IPS-18c (cell line): ENCODE results near the gene VIT.

Experiments used
- H3K4me3 ChIP-seq: 2 replicates; pipeline ENCODE4 v1.7.0; 2013; ENCODE audit warnings: low read depth, mild to moderate bottlenecking, low read length, moderate library complexity; ENCODE audit not compliant: insufficient read depth
- H3K9me3 ChIP-seq: one replicate; pipeline ENCODE4 v1.6.1; 2013; ENCODE audit warnings: mild to moderate bottlenecking, low read length, moderate library complexity; ENCODE audit not compliant: control insufficient read depth, insufficient read depth

VIT gene

DNA sequence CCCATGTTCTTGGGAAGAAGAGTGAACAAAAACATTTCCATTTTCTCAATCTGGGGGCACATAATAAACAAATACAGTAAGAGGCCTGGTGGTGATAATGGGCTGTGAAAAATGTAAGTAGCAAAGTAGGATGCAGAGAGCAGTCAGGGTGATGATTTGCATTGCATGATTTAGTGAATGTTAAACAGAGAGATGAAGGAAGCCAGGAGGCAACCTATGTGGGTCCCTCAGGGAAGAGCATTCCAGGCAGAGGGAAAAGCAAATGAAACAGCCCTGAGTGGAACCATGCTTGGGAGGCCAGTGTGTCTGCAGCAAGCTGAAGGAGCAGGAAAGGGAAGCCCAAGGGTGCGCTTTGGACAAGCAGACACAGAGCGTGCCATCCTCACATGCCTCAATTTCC is 5.4 kb downstream of the VIT start:
- Histone ChIP-seq H3K9me3 (no peaks in the 10 kb centered on the region), H3K4me3 (no peak overlapping the region)

DNA sequence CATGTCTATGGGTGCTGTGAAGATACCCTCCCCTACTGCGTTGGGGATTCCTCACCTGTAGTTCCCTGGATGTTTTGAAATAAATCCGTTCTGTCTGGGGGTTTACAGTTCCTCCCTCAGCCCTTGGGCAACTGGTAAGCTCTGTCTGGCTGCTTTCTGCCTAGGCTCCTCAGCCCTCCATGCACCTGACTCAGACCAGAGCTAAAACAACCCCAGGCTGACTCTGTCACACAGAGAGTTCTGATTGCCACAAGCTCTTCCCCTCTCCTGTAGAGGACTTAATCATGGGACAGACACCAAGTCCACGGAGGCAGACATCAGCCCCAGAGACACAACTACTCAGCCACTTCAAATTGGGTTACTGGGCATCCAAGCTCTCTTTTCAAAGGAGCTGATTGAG is 6.3 kb downstream of the VIT start:
- Histone ChIP-seq H3K9me3 (no peaks in the 10 kb centered on the region), H3K4me3 (no peak overlapping the region)

DNA sequence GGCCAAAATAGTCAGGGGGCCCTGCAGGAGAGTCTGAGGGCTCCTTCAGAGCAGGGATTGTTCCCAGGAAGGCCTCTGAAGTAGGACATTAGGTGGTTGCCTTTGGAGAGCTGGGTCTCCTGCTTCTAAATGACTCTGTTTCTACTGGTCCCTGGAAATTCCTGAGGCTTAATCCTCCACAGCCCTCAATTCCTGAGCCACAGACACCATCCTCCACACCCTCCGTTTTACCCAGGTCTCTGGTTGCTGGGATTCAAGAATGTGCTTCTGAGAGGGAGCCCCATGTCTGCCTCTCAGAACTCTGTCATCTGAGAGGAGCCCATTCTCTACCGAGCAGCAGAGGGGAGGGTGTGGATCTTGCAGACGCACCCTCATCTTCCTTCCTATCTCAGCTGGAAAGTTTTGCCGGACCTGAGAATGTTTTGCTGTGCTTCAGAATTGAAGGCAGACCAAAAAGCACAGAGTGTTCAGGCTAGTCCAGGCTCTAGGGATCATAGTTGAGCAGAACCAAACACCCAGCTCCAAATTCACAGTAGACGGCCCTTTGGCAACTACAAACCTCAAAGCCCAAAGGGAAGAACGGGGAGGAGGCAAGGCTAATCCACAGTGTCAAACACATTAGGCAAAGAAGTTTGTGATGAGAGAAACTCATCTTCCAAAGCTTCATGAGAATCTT is 8.1 kb downstream of the VIT start:
- Histone ChIP-seq H3K4me3 (no peak overlapping the region), H3K9me3 (peaks cover 2% of the 10 kb centered on the region)

DNA sequence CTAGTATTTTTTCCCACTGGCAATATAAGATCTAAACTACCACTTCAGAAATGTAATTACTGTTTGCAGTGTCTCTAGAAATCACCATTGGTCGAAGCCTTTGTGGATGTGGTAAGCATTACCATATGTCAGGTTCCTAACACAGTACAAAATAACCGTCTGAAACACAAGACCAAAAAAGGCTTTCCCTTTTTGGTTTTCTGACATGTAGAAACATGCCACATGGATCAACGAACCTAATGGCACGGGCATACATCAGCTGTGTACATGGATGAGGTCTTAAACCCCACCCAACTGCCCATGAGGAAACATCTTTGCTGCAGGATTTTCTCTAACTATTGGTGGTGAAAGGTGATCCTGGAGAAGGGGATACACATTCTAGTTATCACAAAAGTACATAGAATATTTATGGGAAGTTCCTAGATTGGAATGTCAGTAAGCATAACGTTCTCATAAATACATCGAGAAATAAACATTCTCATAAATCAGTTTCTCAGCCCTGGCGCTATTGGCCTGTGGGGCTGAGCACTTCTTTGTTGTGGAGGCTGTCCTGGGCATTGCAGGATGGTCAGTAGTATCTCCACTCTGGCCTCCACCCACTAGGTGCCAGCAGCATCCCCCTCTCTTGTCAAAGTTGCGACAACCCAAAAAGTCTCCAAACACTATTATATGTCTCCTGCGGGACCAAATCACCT is 9.0 kb downstream of the VIT start:
- H3K9me3 ChIP-seq, result peaks cover 2% of the 10 kb centered on the region
- H3K4me3 ChIP-seq, result no peak overlapping the region

DNA sequence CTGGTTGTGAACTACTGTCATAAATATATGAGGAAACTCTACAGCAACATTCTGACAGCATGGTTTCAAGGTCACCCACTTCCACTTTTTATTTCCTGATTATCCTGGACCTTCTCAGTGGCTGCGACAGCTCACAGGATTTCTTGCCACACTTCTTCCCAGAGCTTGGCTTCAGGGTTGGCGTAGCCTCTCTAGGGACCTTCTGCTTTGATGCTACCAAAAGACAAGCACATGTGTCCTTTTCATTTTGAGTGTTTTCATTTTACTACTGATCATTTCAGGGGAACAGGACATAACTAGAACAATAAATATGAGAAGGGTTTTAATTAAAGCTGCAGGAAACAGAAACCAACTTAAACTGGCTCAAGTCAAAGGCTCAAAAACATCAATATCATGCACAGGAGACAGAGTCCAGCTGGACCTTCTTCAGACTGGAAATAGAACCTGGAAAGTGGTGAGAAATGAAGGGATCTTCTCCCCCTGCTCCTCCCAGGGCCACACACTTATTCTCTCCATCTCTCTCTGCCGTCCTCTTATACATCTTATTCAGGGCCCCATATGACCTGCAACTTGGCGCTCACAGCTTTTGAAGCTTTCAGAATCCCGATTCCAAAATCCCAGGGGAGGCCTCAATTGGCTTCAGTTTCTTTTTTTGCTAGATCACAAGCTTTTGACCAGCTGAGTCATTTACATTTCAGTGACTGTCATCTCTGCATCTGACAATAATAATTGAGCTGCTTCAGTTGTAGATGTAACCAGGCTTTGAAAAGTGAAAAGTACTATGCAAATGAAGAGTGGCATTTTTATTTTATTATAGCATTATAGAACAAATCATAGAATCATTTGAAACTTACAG is 9.7 kb downstream of the VIT start:
- peaks cover 2% of the 10 kb centered on the region for H3K9me3 ChIP-seq
- H3K4me3 ChIP-seq, result no peak overlapping the region

DNA sequence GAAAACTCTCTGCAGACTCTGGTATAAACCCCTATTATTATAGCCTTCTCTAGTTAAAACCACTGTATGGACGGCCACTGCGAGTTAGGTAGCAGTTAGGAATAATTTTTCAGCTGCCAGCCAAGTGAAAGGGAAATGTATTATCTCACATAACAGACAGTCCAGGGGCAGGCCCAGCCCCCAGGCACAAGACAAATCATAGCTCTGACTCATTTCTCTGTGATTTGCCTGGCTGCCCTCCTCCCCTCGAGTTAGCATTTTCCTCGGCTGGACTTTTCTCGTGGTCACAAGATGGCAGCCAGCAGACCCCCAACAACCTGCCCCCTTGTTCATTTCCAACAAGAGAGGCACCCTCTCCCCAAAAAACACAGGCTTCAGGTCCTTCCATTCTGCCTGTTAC is 10.5 kb downstream of the VIT start:
- Histone ChIP-seq H3K4me3 (no peak overlapping the region), H3K9me3 (peaks cover 2% of the 10 kb centered on the region)

DNA sequence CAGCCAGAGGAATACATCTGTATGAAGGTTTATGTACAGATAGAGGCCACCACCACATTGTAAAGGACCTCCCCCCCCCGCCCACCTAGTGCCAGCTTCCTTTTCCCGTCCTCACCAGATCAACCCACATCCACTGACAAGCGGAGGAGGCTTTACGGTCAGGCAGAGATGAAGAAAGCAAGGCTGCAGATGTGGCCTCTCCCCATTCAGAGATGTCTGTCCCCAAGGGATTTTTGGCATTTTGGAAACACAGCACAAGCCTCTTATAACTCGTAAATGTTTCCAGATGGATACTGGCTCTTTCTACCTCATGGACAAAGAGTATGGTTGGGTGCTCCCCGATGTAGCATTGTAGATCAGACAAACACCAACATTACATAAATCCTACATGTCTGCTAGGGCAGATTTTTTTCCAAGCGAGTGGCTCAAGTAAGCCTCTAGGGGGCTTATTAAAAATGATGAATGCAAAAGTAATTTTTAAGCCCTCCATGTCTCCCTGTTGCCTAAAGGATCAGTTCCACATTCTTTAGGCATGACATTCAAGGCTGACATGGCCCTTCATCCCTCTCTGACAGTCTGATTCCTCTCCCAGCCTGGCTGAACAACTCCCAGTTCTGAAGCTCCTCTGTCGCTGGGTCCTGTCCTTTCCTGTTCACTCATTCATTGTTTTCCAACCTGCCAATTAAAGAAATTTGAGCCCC is 11.7 kb downstream of the VIT start:
- Histone ChIP-seq H3K4me3 (no peak overlapping the region), H3K9me3 (peaks cover 2% of the 10 kb centered on the region)

DNA sequence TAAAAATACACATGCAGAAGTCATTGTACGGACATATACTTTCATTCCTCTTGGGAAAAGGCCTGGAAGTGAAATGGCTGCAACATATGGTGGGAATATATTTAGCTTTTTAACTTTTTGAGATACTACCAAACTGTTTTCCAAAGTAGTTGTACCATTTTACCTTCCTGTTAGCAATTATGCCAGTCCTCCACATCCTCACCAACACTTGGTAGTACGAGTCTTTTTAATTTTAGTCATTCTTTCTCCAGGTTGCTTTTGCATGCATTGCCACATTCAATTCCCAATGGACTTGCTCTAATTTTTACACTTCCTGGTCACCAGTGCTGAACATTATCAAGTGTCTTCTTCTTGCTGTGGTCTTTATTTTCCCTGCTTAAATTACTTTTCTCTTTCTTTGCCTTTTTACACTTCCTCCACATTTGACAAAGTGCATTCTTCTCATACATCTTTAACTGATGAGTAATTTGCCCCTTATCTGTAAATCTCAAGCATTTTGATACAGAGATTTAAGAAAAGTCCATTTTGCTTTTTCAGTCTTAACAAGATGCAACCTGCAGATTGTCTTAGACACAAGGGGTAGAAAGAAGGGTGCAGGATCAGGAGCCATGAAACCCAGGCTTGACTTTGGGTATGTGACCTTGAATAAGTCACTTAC is 14.5 kb downstream of the VIT start:
- Histone ChIP-seq H3K9me3 (peaks cover 2% of the 10 kb centered on the region), H3K4me3 (no peak overlapping the region)

DNA sequence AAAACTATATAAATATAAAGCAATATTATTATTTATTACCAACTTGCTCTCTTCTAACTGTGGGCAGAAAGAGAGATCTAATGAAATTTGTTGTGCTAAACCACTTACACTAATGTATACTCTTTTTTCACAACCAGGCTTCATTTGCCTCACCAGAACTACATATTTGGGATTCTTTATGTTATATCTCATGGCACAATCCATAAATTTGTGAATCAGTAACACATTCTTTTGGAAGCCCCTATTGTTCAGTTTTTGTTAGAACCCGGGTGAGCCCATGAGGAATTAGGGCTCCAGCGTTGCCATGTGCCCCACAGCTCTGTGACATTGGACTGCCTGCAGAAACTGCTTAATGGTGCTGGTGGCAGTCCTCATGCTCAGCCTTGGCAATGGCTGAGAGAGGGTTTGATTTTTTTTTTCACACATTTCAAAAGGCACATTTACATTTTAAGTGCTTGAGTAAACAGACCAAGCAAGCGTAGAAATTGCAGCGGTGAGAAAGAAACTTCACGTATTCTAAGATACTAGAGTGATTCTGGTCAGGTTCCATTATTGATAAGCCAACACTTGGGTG is 15.3 kb downstream of the VIT start:
- Histone ChIP-seq H3K9me3 (peaks cover 2% of the 10 kb centered on the region), H3K4me3 (no peak overlapping the region)

DNA sequence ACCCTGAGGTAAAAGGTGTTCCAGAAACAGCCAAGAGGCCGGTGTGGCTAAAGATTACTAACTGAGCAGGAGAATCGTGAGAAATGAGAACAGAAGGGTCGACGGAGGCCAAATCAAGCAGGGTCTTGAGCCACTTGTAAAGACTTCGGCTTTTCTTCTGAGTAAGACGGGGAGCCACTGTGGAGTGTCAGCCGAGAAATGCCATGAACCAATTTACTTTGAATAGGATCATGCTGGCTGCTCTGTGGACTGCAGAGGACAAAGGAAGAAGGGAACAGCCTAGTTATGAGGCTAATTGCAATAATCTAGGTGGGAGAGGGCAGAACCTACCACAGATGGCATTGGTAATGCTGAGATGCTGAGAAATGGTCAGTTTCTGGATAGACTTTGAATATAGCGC is 16.8 kb downstream of the VIT start:
- H3K4me3 ChIP-seq, result no peak overlapping the region
- H3K9me3 ChIP-seq, result peaks cover 2% of the 10 kb centered on the region

DNA sequence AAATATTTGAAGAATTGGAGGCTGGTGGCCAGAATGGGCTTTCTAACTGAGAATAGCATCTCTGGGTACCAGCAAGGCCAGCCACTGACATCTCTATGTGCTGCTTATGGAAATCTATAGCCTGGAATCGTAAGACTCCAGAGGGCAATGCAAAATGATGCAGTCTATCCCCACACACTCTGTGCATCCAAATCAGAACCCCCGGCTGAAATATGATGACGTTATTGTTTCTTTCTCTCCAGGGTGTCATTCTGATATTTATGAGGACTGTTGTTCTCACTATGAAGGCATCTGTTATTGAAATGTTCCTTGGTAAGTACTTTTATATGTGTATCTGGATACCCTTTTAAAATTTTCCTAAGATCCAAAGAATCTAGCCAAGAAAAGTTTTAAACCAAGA is 19.6 kb downstream of the VIT start:
- Histone ChIP-seq H3K4me3 (no peak overlapping the region), H3K9me3 (no peaks in the 10 kb centered on the region)

DNA sequence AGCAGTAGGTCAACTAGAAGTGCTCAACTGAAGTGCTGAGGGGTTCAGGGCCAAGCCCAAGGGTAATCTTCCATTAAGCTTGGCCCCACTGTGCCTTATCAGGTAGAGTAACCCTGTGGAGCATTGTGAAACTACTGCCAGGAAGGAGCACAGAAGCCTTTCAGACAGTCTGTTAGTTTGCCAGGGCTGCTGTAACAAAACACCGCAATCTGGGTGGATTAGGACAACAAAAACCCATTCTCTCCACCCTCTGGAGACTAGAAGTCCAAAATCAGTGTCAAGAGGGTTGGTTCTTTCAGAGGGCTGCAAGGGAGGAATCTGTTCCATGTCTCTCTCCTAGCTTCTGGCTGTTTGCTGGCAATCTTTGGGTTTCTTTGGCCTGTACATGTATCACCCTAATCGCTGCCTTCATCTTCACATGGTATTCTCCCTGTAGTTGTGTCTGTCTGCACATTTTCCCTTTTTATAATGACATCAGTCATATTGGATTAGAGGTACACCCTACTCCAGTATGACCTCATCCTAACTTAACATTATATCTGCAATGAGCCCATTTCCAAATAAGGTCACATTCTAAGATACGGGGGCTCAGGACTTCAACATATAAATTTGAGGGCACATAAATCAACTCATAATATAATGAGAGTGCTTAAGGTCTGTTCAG is 21.2 kb downstream of the VIT start:
- no peaks in the 10 kb centered on the region for H3K9me3 ChIP-seq
- no peak overlapping the region for H3K4me3 ChIP-seq

DNA sequence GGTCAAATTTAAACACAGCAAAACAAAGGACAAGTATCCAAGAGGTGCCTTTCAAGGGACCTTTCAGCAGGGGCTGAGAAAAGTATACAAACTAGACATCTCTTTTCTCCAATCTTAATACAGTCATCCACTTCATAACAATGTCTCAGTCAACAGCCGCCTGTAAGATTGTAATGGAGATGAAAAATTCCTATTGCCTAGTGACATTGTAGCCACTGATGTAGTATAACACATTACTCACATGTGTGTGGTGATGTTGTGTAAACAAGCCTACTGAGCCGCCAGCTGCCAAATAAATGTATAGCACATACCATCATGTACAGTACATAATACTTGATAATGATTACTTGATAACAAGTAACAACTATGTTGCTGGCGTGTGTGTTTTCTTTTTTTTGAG is 31.0 kb downstream of the VIT start:
- Histone ChIP-seq H3K9me3 (no peaks in the 10 kb centered on the region), H3K4me3 (no peak overlapping the region)

DNA sequence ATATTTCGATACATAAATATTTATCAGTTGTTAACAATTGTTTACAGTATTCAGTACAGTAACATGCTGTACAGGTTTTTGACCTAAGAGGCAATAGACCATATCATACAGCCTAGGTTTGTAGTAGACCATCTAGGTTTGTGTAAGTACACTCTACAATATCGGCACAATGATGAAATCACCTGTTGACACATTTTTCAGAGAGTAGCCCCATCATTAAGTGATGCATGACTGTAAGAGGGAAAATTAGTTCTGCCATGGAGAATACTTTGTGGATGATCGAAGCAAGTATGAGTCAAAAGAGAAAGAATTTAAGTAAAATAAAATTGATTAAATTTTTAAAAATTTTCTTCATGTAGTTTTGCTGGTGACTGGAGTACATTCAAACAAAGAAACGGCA is 32.6 kb downstream of the VIT start:
- no peak overlapping the region for H3K4me3 ChIP-seq
- H3K9me3 ChIP-seq, result no peaks in the 10 kb centered on the region

DNA sequence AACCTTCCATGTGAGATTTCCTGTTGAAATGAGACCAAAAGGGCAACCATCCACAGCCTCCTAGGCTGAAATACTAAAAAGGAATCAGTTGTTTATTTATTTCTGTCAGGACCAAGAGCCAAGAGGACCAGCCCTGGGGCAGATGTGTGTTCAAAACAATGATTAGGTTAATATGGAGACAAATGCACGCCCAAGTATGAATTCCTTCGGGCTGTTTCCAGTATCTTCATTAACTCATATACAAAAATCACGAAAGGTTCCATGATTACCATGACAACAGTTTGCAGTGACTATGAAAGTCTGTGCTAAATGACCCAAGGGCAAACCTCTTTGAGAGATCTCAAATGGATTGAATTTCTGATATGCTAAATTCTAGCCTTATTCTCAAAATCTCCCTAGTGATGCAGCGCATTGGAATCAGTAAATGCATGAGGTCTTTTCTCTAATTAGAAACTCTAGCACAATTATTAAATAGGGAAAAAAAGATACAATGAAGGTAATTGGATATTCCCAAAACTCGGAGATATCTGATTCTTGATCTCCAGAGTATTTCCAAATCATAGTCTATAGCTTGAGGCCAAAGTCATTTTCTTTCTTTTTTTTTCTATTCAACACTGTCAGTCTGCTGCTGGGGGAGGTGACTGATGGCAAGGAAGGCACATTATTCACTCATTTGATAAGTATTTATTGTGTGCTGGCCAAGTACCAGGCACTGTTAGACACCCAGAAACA is 35.6 kb downstream of the VIT start:
- Histone ChIP-seq H3K4me3 (no peak overlapping the region), H3K9me3 (no peaks in the 10 kb centered on the region)

DNA sequence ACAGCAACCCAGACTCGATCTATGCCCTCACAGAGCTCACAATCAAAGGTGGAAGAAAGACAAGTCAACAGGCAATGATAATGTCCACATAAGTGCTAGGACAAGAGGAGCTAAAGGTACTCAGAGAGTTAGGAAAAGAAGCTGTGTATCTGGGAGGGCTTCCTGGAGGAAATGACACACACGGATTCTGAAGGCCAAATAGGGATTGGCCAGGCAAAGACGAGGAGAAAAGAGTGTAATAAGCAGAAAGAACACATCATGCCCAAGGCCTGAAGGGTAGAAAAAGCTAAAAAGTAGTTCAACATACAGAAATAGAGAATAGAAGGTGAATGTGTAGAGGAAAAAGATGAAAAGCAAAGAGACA is 36.1 kb downstream of the VIT start:
- H3K9me3 ChIP-seq, result no peaks in the 10 kb centered on the region

More for the DNA sequence above, 36.1 kb downstream of the VIT start:
- no peak overlapping the region for H3K4me3 ChIP-seq
